Measurements from ENCODE around the gene PCYT1B. TPM values are rescaled to one million over a fixed set of nuclear protein-coding genes. Genes with fewer than 3 reads are reported as not detected.
"Not testable (repeated sequence)": the region's sequence is repeated elsewhere in the genome, so short reads cannot be mapped to it uniquely, and the experiment has no call there.

Gene PCYT1B
- total and polyA plus RNA-seq, 8 donors: 0.85 to 8.6 (median 6.5) TPM

DNA sequence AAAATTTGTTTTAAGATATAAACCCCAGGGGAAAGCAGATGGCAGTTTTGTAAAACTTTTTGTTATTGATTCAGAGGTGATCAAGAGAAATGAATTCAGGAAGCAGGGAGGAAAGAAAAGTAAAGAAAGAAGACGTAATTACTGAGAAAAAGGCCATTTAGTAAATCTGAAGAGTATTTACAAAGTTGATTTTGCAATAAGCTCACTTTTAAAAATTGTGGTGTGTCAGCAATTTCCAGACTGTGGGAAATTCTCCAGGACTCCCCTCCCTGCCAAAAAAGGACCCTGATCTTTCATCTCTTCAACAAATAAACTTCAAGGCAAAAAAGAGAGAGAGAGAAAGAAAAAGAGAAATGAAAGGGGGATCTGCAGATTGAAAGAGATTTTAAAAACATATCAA, 36.6 kb downstream of the PCYT1B start:
- Histone ChIP-seq H3K4me3 (no peak overlapping the region), H3K9me3 (no peaks in the 10 kb centered on the region), H3K4me1 (no peaks in the 10 kb centered on the region), H3K27me3 (no peaks in the 10 kb centered on the region), H3K36me3 (no peaks in the 10 kb centered on the region), H3K27ac (no peak overlapping the region)
- intact Hi-C loops (cut with DNase I): no loop called here
- peak in 2 of 4 donors; percentile 32 to 60 for DNase-seq
- TF ChIP-seq, protein P1, sequence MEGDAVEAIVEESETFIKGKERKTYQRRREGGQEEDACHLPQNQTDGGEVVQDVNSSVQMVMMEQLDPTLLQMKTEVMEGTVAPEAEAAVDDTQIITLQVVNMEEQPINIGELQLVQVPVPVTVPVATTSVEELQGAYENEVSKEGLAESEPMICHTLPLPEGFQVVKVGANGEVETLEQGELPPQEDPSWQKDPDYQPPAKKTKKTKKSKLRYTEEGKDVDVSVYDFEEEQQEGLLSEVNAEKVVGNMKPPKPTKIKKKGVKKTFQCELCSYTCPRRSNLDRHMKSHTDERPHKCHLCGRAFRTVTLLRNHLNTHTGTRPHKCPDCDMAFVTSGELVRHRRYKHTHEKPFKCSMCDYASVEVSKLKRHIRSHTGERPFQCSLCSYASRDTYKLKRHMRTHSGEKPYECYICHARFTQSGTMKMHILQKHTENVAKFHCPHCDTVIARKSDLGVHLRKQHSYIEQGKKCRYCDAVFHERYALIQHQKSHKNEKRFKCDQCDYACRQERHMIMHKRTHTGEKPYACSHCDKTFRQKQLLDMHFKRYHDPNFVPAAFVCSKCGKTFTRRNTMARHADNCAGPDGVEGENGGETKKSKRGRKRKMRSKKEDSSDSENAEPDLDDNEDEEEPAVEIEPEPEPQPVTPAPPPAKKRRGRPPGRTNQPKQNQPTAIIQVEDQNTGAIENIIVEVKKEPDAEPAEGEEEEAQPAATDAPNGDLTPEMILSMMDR (IDR thresholded peaks at IDR 0.05): no peak
- no peak for ATAC-seq

DNA sequence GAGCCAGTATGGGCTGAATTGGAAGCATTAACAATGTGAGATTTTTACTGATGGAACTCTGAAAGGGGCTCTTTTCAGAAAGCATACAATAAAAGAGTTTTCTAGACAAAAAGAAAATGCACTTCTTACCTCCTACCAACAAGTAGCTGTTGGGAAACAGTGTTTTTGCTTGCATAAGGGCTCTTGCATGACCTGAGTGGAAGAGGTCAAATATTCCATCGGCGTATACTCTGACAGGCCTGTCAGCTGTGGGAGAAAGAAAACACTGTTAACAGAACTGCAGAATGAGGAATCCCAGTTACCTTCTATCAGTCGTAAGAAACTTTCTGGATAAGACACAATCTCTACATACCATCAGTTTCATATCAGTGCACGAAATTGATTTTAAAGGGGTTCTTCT, 39.5 kb downstream of the PCYT1B start:
- intact Hi-C loops (cut with DNase I): no loop called here
- TF ChIP-seq, protein P1 (IDR thresholded peaks at IDR 0.05): no peak
- H3K9me3 ChIP-seq: no peaks in the 10 kb centered on the region
- ATAC-seq (peak; percentile 81), DNase-seq (peak in 2 of 4 donors; percentile 17 to 35)
- H3K27ac ChIP-seq: no peak overlapping the region
- H3K4me1 ChIP-seq: no peaks in the 10 kb centered on the region
- H3K27me3 ChIP-seq: no peaks in the 10 kb centered on the region
- H3K4me3 ChIP-seq: no peak overlapping the region
- no peaks in the 10 kb centered on the region for H3K36me3 ChIP-seq

DNA sequence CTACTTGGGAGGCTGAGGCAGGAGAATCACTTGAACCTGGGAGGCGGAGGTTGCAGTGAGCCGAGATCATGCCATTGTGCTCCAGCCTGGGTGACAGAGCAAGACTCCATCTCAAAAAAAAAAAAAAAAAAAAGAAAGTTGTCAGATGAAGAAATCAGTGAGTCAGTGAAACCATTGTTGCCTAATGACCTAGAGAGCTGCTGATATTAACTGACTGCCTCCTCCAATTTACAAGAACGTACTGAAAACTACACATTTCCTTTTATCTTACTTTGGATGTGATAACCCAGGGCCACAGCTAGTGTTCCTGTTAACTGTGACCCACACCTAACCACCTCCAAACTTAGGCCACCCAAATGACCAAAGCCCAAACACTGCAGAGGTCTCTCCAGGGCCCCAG, 41.2 kb downstream of the PCYT1B start:
- ATAC-seq; DNase-seq; H3K27me3 ChIP-seq; intact Hi-C loops (cut with DNase I); H3K27ac ChIP-seq; H3K4me1 ChIP-seq; H3K9me3 ChIP-seq; H3K4me3 ChIP-seq; H3K36me3 ChIP-seq: not testable (repeated sequence)

DNA sequence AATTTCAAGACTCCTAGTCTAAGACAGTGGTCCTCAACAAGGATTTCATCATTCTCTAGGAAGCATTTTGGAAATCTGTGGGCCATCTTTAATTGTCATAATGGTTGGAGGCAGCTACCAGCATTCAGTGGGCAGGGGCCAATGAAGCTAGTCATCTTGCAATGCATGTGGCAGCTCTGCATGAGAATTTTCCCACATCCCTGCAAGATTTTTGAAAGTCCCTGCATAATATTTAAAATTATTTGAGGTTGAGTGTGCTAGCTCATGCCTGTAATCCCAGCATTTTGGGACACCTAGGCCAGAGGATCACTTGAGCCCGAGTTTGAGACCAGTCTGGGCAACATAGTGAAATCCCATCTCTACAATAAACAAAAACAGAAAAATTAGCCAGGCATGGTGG, 44.0 kb downstream of the PCYT1B start:
- H3K36me3 ChIP-seq: no peaks in the 10 kb centered on the region
- no peaks in the 10 kb centered on the region for H3K27me3 ChIP-seq
- no peak overlapping the region for H3K4me3 ChIP-seq
- ATAC-seq: no peak
- H3K27ac ChIP-seq: no peak overlapping the region
- no peak for DNase-seq
- H3K4me1 ChIP-seq: no peaks in the 10 kb centered on the region
- intact Hi-C loops (cut with DNase I): no loop called here
- TF ChIP-seq, protein P1 (IDR thresholded peaks at IDR 0.05): no peak
- no peaks in the 10 kb centered on the region for H3K9me3 ChIP-seq

DNA sequence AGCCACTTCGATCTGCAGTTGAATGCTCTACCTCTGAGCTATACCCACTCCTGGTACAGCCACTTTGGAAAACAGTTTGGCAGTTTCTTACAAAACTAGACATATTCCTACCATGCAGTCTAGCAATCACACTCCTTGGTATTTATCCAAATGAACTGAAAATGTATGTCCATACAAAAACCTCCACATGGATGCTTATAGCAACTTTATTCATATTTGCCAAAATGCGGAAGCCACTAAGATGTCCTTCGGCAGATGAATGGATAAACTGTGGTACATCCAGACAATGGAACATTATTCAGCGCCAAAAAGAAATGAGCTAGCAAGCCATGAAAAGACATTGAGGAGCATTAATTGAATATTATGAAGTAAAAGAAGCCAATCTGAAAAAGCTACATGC, 45.3 kb downstream of the PCYT1B start:
- Histone ChIP-seq H3K27ac (no peak overlapping the region), H3K36me3 (no peaks in the 10 kb centered on the region), H3K4me3 (no peak overlapping the region), H3K9me3 (no peaks in the 10 kb centered on the region), H3K4me1 (no peaks in the 10 kb centered on the region), H3K27me3 (no peaks in the 10 kb centered on the region)
- TF ChIP-seq, protein P1 (IDR thresholded peaks at IDR 0.05): no peak
- intact Hi-C loops (cut with DNase I): no loop called here
- no peak for ATAC-seq
- DNase-seq: no peak

DNA sequence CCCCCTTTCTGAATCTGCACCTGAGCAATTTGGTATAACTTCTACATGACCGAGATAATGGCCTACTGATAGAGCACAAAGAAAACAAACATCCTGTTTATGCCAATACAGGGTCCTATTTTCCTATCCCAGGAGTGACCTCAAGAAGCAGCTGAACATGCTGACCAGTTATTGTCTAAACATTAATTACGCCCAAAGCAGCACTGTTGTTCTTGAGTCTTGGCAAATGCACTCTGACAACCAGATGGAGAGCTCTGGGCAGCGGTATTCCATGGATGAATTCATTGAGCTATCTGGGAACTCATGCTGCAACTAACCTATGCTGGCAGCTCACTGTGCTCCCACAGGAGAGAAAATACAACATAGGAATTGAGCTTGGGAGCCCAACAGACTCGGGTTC, 52.6 kb downstream of the PCYT1B start:
- TF ChIP-seq, protein P1 (IDR thresholded peaks at IDR 0.05): no peak
- H3K4me1 ChIP-seq: no peaks in the 10 kb centered on the region
- no peak overlapping the region for H3K4me3 ChIP-seq
- DNase-seq: no peak
- no peak for ATAC-seq
- no peaks in the 10 kb centered on the region for H3K27me3 ChIP-seq
- intact Hi-C loops (cut with DNase I): no loop called here
- H3K9me3 ChIP-seq: no peaks in the 10 kb centered on the region
- no peaks in the 10 kb centered on the region for H3K36me3 ChIP-seq
- no peak overlapping the region for H3K27ac ChIP-seq

Data from left lung (tissue), 10 donors.